ENCODE measurements around the gene NDUFAF7. TPM values are rescaled to one million over a fixed set of nuclear protein-coding genes. Genes with fewer than 3 reads are reported as not detected.
"Not testable (repeated sequence)": the region's sequence is repeated elsewhere in the genome, so short reads cannot be mapped to it uniquely, and the experiment has no call there.

NDUFAF7 gene
- polyA plus RNA-seq, 6 donors from 2014 or later: 5.9 to 14.9 (median 8.4) TPM

- Mint-ChIP-seq H3K27me3 (no peaks in the 10 kb centered on the region), H3K4me1 (no peaks in the 10 kb centered on the region), H3K9me3 (no peaks in the 10 kb centered on the region), H3K4me3 (no peak overlapping the region), H3K27ac (peak overlapping the region in 1 of 6 donors; percentile 52), H3K36me3 (peaks cover 27 to 30% of the 10 kb centered on the region in 2 donors)
- ATAC-seq (ENCODE audit: low read depth in 2 of 2) (no peak), DNase-seq (no peak)
Observed at GRCh38 chr2:37271376-37272067, 40.1 kb downstream of the NDUFAF7 start.

- no peaks in the 10 kb centered on the region for H3K27me3 Mint-ChIP-seq
Observed at GRCh38 chr2:37274359-37274965, 43.0 kb downstream of the NDUFAF7 start.

GRCh38 chr2:37276291-37276690, 44.8 kb downstream of the NDUFAF7 start:
- Mint-ChIP-seq H3K4me3 (no peak overlapping the region), H3K27me3 (no peaks in the 10 kb centered on the region), H3K36me3 (peaks cover 7 to 8% of the 10 kb centered on the region in 2 donors), H3K27ac (no peak overlapping the region), H3K9me3 (no peaks in the 10 kb centered on the region), H3K4me1 (no peaks in the 10 kb centered on the region)
- ATAC-seq (ENCODE audit: low read depth in 2 of 2): no peak
- no peak for DNase-seq

More at GRCh38 chr2:37274359-37274965, 43.0 kb downstream of the NDUFAF7 start:
- ATAC-seq (ENCODE audit: low read depth in 2 of 2) (no peak), DNase-seq (no peak)
- Mint-ChIP-seq H3K4me3 (no peak overlapping the region), H3K27ac (no peak overlapping the region), H3K36me3 (peaks cover 14 to 16% of the 10 kb centered on the region in 2 donors), H3K9me3 (no peaks in the 10 kb centered on the region), H3K4me1 (no peaks in the 10 kb centered on the region)

GRCh38 chr2:37281916-37282315, 50.5 kb downstream of the NDUFAF7 start:
- Mint-ChIP-seq H3K27me3 (no peaks in the 10 kb centered on the region), H3K4me3 (no peak overlapping the region), H3K27ac (no peak overlapping the region), H3K4me1 (no peaks in the 10 kb centered on the region), H3K9me3 (no peaks in the 10 kb centered on the region), H3K36me3 (peaks cover 16% of the 10 kb centered on the region in 2 donors)
- ATAC-seq (ENCODE audit: low read depth in 2 of 2): no peak
- DNase-seq: no peak

GRCh38 chr2:37282746-37283145, 51.3 kb downstream of the NDUFAF7 start:
- Mint-ChIP-seq H3K27ac (peak overlapping the region in 1 of 6 donors; percentile 26), H3K27me3 (no peaks in the 10 kb centered on the region), H3K4me3 (no peak overlapping the region), H3K4me1 (no peaks in the 10 kb centered on the region), H3K36me3 (peaks cover 21 to 23% of the 10 kb centered on the region in 2 donors), H3K9me3 (no peaks in the 10 kb centered on the region)
- DNase-seq (no peak), ATAC-seq (ENCODE audit: low read depth in 2 of 2) (no peak)

- H3K27ac Mint-ChIP-seq: peak overlapping the region in 2 of 6 donors; percentile 26 to 33
- no peaks in the 10 kb centered on the region for H3K27me3 Mint-ChIP-seq
- no peaks in the 10 kb centered on the region for H3K9me3 Mint-ChIP-seq
- DNase-seq (no peak), ATAC-seq (ENCODE audit: low read depth in 2 of 2) (no peak)
- H3K4me3 Mint-ChIP-seq: no peak overlapping the region
- H3K36me3 Mint-ChIP-seq: peaks cover 21 to 23% of the 10 kb centered on the region in 2 donors
- H3K4me1 Mint-ChIP-seq: no peaks in the 10 kb centered on the region
Observed at GRCh38 chr2:37283207-37283606, 51.7 kb downstream of the NDUFAF7 start.

GRCh38 chr2:37284381-37284780, 52.9 kb downstream of the NDUFAF7 start:
- no peak overlapping the region for H3K4me3 Mint-ChIP-seq
- peaks cover 21 to 23% of the 10 kb centered on the region in 2 donors for H3K36me3 Mint-ChIP-seq
- H3K9me3 Mint-ChIP-seq: no peaks in the 10 kb centered on the region
- DNase-seq (no peak), ATAC-seq (ENCODE audit: low read depth in 2 of 2) (no peak)
- no peaks in the 10 kb centered on the region for H3K4me1 Mint-ChIP-seq
- H3K27ac Mint-ChIP-seq: no peak overlapping the region
- no peaks in the 10 kb centered on the region for H3K27me3 Mint-ChIP-seq

- DNase-seq (peak; percentile 6), ATAC-seq (ENCODE audit: low read depth in 2 of 2) (peak; percentile 45 to 65)
- Mint-ChIP-seq H3K4me1 (peaks cover 0 to 8% (median 6%) of the 10 kb centered on the region in 3 donors), H3K27ac (peak overlapping the region in 1 of 6 donors; percentile 42), H3K36me3 (peaks cover 19% of the 10 kb centered on the region in 2 donors), H3K9me3 (no peaks in the 10 kb centered on the region), H3K4me3 (no peak overlapping the region), H3K27me3 (no peaks in the 10 kb centered on the region)
Observed at GRCh38 chr2:37287966-37288365, 56.5 kb downstream of the NDUFAF7 start.

- H3K27me3 Mint-ChIP-seq: no peaks in the 10 kb centered on the region
- H3K9me3 Mint-ChIP-seq: no peaks in the 10 kb centered on the region
- ATAC-seq (ENCODE audit: low read depth in 2 of 2): no peak
- H3K4me1 Mint-ChIP-seq: peaks cover 15 to 23% (median 16%) of the 10 kb centered on the region in 3 donors
- H3K36me3 Mint-ChIP-seq: peaks cover 18% of the 10 kb centered on the region in 2 donors
- H3K4me3 Mint-ChIP-seq: no peak overlapping the region
- H3K27ac Mint-ChIP-seq: peak overlapping the region in 2 of 6 donors; percentile 0 to 76
- DNase-seq: no peak
Observed at GRCh38 chr2:37291680-37292079, 60.2 kb downstream of the NDUFAF7 start.

GRCh38 chr2:37294858-37295257, 63.4 kb downstream of the NDUFAF7 start:
- not testable (repeated sequence) for DNase-seq; H3K27me3 Mint-ChIP-seq; ATAC-seq (ENCODE audit: low read depth in 2 of 2); H3K9me3 Mint-ChIP-seq; H3K4me3 Mint-ChIP-seq
- H3K27ac Mint-ChIP-seq: peak overlapping the region in 1 of 6 donors; percentile 46
- peaks cover 10 to 16% of the 10 kb centered on the region in 2 donors for H3K36me3 Mint-ChIP-seq
- peaks cover 24 to 33% (median 27%) of the 10 kb centered on the region in 3 donors for H3K4me1 Mint-ChIP-seq

- H3K27me3 Mint-ChIP-seq: no peaks in the 10 kb centered on the region
- peaks cover 10 to 16% of the 10 kb centered on the region in 2 donors for H3K36me3 Mint-ChIP-seq
- peak overlapping the region in 1 of 8 donors; percentile 18 for H3K4me3 Mint-ChIP-seq
- H3K4me1 Mint-ChIP-seq: peaks cover 24 to 38% (median 31%) of the 10 kb centered on the region in 3 donors
- peak; percentile 52 to 60 for ATAC-seq (ENCODE audit: low read depth in 2 of 2)
- no peak for DNase-seq
- no peaks in the 10 kb centered on the region for H3K9me3 Mint-ChIP-seq
- peak overlapping the region; percentile 13 to 83 (median 72) for H3K27ac Mint-ChIP-seq
Observed at GRCh38 chr2:37295469-37296073, 64.1 kb downstream of the NDUFAF7 start.

GRCh38 chr2:37297632-37298031, 66.2 kb downstream of the NDUFAF7 start:
- Mint-ChIP-seq H3K4me1 (peaks cover 28 to 42% (median 41%) of the 10 kb centered on the region in 3 donors), H3K27me3 (no peaks in the 10 kb centered on the region), H3K27ac (peak overlapping the region in 2 of 6 donors; percentile 32 to 35), H3K9me3 (no peaks in the 10 kb centered on the region), H3K4me3 (no peak overlapping the region), H3K36me3 (peaks cover 0 to 14% of the 10 kb centered on the region in 2 donors)
- ATAC-seq (ENCODE audit: low read depth in 2 of 2) (no peak), DNase-seq (no peak)

Data from naive B cell (primary cell).